Measurements from ENCODE around the gene GSTM4. TPM values are rescaled to one million over a fixed set of nuclear protein-coding genes. Genes with fewer than 3 reads are reported as not detected.

The GSTM4 gene
- total RNA-seq, 1 donor = 13.8 TPM

DNA sequence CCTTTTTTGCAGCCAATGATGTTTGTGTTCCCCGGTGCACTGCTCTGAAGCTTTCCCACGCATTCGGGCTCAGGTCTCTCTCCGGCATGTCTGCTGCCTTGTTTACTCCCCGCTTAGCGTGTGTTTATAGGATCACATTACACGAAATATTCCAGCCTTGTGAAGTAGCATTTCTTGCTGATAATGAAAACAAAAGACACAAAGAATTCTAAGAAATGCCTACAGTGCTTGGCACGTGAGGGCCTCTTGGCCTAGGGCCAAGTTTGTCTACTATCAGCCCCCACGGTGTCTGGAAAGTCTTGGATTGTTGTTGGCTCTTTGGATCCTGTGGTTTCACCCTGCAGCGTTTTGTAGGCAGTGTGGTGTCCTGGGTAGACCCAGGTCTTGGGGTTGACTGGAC is 11.2 kb upstream of the GSTM4 start:
- Histone ChIP-seq H3K9me3 (ENCODE audit: low read depth, low read length) (no peaks in the 10 kb centered on the region), H4K20me1 (ENCODE audit: insufficient read depth, low read length) (no peaks in the 10 kb centered on the region), H2AFZ (ENCODE audit: low read length) (no peak overlapping the region), H3K4me1 (ENCODE audit: insufficient read depth, low read length) (peaks cover 4% of the 10 kb centered on the region), H3K4me2 (ENCODE audit: insufficient read depth, low read length) (no peak overlapping the region), H3K36me3 (ENCODE audit: insufficient read depth, low read length) (no peaks in the 10 kb centered on the region), H3K27me3 (ENCODE audit: insufficient read depth, low read length) (no peaks in the 10 kb centered on the region), H3K27ac (ENCODE audit: low read depth, low read length) (no peak overlapping the region), H3K4me3 (ENCODE audit: insufficient read depth, low read length) (no peak overlapping the region), H3K79me2 (ENCODE audit: insufficient read depth, low read length) (no peaks in the 10 kb centered on the region)
- no peak for DNase-seq (ENCODE audit: insufficient read length, low spot score, missing footprints)
- TF ChIP-seq, protein P1, sequence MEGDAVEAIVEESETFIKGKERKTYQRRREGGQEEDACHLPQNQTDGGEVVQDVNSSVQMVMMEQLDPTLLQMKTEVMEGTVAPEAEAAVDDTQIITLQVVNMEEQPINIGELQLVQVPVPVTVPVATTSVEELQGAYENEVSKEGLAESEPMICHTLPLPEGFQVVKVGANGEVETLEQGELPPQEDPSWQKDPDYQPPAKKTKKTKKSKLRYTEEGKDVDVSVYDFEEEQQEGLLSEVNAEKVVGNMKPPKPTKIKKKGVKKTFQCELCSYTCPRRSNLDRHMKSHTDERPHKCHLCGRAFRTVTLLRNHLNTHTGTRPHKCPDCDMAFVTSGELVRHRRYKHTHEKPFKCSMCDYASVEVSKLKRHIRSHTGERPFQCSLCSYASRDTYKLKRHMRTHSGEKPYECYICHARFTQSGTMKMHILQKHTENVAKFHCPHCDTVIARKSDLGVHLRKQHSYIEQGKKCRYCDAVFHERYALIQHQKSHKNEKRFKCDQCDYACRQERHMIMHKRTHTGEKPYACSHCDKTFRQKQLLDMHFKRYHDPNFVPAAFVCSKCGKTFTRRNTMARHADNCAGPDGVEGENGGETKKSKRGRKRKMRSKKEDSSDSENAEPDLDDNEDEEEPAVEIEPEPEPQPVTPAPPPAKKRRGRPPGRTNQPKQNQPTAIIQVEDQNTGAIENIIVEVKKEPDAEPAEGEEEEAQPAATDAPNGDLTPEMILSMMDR (IDR thresholded peaks at IDR 0.05; ENCODE audit: extremely low read depth, low read depth, low read length) = no peak

DNA sequence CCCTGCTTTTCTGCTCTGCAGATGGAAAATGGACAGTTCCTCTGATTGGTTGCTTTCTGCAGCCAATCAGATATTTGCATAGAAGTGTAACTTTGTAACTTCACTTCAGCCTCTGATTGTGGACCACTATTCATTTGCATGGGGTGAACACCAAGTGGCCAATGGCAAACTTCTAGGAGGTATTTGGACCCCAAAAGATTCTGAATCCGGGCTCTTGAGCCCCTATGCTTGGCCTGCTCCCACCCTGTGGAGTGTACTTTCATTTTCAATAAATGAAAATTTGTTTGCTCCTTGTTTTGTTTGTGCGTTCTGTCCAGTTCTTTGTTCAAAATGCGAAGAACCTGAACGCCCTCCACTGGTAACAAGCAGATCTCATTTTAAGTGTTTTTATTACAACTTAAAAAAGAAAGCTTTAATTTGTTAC is 6.4 kb upstream of the GSTM4 start:
- Histone ChIP-seq H3K27me3 (ENCODE audit: insufficient read depth, low read length) (peaks cover 18% of the 10 kb centered on the region), H3K4me2 (ENCODE audit: insufficient read depth, low read length) (peak overlapping the region; percentile 72), H3K9me3 (ENCODE audit: low read depth, low read length) (no peaks in the 10 kb centered on the region), H2AFZ (ENCODE audit: low read length) (peak overlapping the region; percentile 37), H3K27ac (ENCODE audit: low read depth, low read length) (no peak overlapping the region), H3K4me1 (ENCODE audit: insufficient read depth, low read length) (peaks cover 13% of the 10 kb centered on the region), H3K36me3 (ENCODE audit: insufficient read depth, low read length) (no peaks in the 10 kb centered on the region), H4K20me1 (ENCODE audit: insufficient read depth, low read length) (no peaks in the 10 kb centered on the region), H3K4me3 (ENCODE audit: insufficient read depth, low read length) (peak overlapping the region; percentile 56), H3K79me2 (ENCODE audit: insufficient read depth, low read length) (no peaks in the 10 kb centered on the region)
- TF ChIP-seq, protein P1 (IDR thresholded peaks at IDR 0.05; ENCODE audit: extremely low read depth, low read depth, low read length) = peak; percentile 40
- no peak for DNase-seq (ENCODE audit: insufficient read length, low spot score, missing footprints)

DNA sequence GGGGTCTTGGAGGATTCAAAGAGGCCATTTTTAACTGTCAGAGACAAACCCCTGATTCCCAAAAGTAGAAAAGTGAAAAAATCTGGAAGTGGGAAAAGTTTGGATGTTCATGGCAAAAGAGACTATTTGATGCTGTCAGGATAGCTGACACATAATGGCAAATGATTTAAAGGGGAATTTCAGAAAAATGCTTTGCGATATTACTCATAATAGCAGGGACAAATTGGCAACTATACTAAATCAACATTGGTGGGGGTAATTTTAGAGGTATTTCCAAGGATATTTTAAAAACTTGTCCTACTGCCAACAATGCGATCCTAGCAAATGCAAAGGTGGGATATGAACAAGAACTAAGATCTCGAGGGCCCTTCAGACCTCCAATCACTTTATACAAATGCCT is 5.3 kb upstream of the GSTM4 start:
- no peak for DNase-seq (ENCODE audit: insufficient read length, low spot score, missing footprints)
- Histone ChIP-seq H3K27me3 (ENCODE audit: insufficient read depth, low read length) (peaks cover 18% of the 10 kb centered on the region), H4K20me1 (ENCODE audit: insufficient read depth, low read length) (no peaks in the 10 kb centered on the region), H3K4me1 (ENCODE audit: insufficient read depth, low read length) (peaks cover 20% of the 10 kb centered on the region), H3K27ac (ENCODE audit: low read depth, low read length) (no peak overlapping the region), H3K79me2 (ENCODE audit: insufficient read depth, low read length) (no peaks in the 10 kb centered on the region), H3K9me3 (ENCODE audit: low read depth, low read length) (no peaks in the 10 kb centered on the region), H2AFZ (ENCODE audit: low read length) (no peak overlapping the region), H3K4me3 (ENCODE audit: insufficient read depth, low read length) (no peak overlapping the region), H3K4me2 (ENCODE audit: insufficient read depth, low read length) (peak overlapping the region; percentile 43), H3K36me3 (ENCODE audit: insufficient read depth, low read length) (no peaks in the 10 kb centered on the region)
- TF ChIP-seq, protein P1 (IDR thresholded peaks at IDR 0.05; ENCODE audit: extremely low read depth, low read depth, low read length) = no peak

DNA sequence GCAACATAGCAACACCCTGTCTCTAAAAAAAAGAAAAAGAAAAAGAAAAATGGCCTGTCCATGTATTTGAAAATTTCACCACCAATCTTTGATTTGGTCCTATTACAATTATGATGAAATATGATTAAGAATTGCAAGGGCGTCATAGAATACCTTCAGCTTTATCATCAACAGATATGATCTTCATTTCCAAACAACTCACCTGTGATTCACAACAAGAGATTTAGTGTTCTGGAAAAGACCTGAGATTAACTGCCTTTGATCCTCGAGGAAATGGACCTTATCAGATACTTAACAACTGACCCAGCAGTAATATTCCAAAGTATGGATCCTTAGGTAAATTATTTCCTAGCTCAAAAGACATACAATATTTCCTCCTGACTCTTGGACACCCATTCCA is 3.5 kb upstream of the GSTM4 start:
- Histone ChIP-seq H3K27ac (ENCODE audit: low read depth, low read length) (no peak overlapping the region), H3K4me2 (ENCODE audit: insufficient read depth, low read length) (no peak overlapping the region), H3K9me3 (ENCODE audit: low read depth, low read length) (no peaks in the 10 kb centered on the region), H3K79me2 (ENCODE audit: insufficient read depth, low read length) (no peaks in the 10 kb centered on the region), H3K27me3 (ENCODE audit: insufficient read depth, low read length) (peaks cover 18% of the 10 kb centered on the region), H4K20me1 (ENCODE audit: insufficient read depth, low read length) (no peaks in the 10 kb centered on the region), H3K36me3 (ENCODE audit: insufficient read depth, low read length) (no peaks in the 10 kb centered on the region), H2AFZ (ENCODE audit: low read length) (no peak overlapping the region), H3K4me3 (ENCODE audit: insufficient read depth, low read length) (no peak overlapping the region), H3K4me1 (ENCODE audit: insufficient read depth, low read length) (peaks cover 21% of the 10 kb centered on the region)
- TF ChIP-seq, protein P1 (IDR thresholded peaks at IDR 0.05; ENCODE audit: extremely low read depth, low read depth, low read length) = no peak
- DNase-seq (ENCODE audit: insufficient read length, low spot score, missing footprints) = no peak
